ENCODE measurements around the gene SGK1.
"Not testable (repeated sequence)": the region's sequence is repeated elsewhere in the genome, so short reads cannot be mapped to it uniquely, and the experiment has no call there.

The SGK1 gene

GRCh38 chr6:134326192-134326591 is 8.3 kb upstream of the SGK1 start:
- DNase-seq, result not testable (repeated sequence)

GRCh38 chr6:134324766-134325165 is 6.9 kb upstream of the SGK1 start:
- no peak for DNase-seq

- DNase-seq, result no peak
Measured at GRCh38 chr6:134324141-134324540, 6.2 kb upstream of the SGK1 start.

DNA sequence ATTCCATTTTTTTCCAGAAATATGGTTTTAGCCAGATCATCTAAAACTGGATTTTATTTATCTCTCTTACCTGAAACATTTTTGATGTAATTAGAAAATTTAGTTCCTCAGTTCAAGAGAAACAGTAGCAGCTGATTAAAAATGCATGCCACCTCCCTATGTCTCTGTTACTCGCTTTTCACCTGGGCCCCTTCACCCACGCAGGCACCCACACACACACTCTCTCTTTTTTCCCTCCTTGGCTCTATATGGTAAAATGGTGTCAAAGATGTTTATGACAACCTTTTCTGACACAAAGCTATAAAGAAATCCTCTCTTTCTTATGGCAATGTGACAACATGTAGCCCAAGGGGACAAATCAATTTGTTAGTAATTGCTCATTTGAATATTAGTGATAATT is 5.8 kb upstream of the SGK1 start:
- DNase-seq, result no peak

GRCh38 chr6:134323294-134323693 is 5.4 kb upstream of the SGK1 start:
- DNase-seq, result no peak

DNA sequence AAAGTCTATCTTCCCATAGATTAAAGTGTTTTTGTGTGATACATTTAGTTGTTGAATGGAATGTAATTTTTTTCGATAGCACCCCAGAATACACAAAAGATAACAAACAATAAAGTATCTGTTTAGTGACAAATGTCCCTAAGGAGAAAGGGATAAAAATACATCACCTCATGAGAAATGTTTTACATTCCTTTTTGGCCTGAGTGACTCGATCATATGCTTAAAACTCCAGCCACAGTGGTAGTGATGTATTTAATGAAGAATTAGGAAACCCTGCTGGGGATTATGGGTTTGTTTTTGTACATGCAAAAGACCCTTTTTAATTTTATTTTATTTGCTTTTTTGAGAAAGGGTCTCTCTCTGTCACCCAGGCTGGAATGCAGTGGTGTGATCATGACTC is 4.3 kb upstream of the SGK1 start:
- no peak for DNase-seq

DNA sequence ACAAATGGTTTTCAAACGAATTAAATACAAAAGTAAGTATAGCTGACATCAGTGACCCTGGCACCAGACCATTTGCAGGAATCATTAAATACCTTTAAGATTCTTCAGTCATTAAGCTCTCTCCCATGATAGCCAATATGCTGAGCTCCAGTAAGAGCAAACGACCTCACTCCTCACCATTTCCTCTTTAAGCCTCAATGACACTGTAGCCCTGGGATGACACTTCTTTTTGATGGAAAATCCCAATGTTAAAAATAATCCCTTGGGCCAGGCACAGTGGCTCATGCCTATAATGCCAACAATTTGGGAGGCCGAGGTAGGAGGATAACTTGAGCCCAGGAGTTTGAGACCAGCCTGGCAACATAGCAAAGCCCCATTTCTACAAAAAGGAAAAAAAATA is 3.3 kb upstream of the SGK1 start:
- DNase-seq, result no peak

DNA sequence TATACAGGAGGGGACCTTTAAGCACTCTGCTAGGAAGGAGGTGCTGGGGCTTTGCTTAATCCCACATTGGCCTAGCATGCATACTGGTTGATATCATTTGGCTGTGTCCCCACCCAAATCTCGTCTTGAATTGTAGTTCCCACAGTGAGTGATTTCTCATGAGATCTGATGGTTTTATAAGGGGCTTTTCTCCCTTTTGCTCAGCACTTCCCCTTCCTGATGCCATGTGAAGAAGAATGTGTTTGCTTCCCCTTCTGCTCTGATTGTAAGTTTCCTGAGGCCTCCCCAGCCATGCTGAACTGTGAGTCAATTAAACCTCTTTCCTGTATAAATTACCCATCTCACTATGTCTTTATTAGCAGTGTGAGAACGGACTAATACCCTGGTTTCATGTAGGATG is 1.8 kb upstream of the SGK1 start:
- DNase-seq, result not testable (repeated sequence)

DNA sequence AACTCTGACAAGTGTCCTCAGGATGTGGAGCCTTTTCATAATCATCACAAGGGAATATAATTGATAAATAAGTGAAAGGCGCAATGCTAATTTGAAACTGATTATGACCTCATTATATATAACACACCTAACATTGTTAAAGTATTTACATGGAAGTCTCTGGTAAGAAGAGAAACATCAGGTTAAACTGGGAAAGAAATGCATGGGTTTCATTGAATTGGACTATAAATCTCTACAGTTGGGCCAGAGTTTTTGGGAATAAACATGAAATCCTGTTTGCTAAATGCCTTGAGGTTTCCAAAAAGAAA is 1.0 kb upstream of the SGK1 start:
- no peak for DNase-seq

DNA sequence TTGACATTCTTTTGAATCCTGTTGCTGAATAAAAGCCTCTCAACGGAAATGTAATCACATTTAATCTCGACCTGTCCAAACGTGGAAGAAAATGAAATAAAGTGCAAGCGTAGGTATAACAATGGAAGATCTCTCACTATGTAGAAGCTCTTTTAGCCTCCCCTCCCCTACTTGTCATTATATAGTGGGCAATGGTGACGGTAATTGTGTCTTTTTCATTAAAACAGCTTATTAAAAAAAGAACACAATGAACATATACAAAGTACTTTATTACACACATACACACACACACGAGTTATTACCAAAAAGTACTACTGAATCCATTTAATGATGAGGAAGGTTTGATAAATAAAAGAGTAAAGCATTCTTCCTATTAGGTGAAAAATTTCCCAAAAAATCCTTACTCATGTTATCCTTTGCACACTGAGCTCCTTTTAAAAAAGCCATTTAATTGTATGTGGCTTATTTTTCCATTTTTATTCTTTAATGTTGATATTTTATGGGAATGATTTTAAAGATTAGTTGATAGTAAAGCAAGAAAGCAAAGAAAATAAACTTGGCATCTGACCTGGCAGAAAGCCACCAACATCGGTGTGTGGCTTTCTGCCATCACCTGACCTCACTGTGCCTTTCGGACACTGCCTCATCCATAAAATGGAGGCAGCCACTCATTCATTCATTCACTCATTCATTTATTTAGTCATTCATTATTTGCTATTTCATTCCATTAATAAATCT is 493 bp upstream of the SGK1 start:
- no peak for DNase-seq

DNA sequence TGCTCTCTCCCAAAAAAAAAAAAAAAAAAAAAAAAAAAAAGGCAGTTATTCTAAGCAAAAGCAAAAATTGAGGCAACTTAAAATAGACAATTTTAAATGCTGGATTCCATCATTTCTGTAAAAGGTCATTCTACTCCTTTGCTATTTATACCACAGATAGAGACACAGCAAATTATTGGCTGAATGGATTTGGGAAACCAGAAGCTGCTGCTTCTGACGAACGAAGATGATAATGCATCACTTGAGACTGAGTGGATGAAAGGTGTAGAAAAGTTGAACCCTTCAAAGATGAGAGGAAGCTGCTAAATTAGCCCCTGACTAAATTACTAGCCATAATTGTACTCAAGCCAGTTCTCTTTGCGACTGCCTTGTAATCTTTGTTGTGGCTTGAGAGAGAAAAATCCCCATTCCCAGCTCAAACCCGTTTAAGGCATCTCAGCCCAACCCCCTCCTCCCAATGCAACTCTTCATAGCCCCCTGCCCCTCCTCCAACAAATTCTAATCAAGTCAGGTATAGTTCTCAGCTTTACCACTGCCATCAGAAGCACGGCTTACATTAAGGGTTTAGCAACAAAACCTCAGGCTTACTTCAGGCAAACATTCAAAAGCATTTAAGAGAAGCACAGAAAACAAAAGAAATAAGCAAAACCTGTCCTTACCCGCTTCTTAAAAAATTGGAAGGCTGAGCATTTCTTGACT is 1.0 kb downstream of the SGK1 start:
- no peak for DNase-seq

GRCh38 chr6:134315974-134316441 is 1.9 kb downstream of the SGK1 start:
- DNase-seq, result no peak

DNA sequence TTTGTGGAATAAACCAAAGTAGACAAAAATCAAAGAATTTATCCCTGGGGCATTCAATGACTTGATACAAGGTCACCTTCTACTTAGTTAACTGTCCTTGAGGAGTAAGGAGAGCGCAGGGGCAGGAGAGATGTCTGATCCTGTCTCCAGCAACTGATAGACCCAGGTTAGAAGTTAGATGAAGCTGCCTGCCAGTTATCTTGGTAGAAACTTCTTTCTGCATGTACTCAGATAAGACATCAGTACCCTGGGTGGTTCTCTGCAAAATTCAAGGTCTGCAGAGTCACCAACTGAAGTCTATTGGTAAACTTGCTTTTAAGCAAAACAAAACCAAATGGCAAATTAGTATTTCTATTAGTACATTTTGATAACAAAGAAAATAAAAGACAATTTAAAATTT is 2.7 kb downstream of the SGK1 start:
- DNase-seq, result no peak

- DNase-seq, result no peak
Measured at GRCh38 chr6:134314006-134314821, 3.7 kb downstream of the SGK1 start.

DNA sequence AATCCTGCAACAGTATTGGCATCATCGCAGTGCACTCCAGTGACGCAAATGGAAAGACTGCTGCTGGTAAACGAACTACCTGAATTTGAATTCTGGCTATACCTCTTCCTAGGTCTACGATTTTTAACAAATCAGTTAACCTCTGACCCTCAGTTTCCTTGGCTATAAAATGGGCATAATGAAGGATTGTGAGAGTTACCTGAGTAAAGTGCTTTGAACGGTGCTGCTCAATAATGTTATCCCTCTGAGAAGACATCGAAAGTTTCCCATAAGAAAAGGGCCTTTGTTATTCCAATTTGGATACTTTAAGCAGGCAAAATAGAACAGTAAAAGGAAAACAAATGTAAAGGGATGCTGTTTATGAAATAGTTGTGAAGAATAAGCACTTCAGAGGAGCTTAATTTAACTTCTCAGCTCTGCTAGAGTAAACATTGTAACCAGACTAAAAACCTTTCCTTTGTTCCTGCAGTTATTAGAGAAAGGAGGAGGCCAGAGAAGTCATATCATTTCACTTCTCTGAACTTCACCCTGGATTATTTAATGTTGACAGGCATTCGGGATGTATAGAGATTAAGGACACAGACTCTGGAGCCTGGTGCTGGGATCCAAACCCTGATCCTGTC is 5.8 kb downstream of the SGK1 start:
- DNase-seq, result no peak

- DNase-seq, result no peak
Measured at GRCh38 chr6:134310817-134311216, 7.1 kb downstream of the SGK1 start.

DNA sequence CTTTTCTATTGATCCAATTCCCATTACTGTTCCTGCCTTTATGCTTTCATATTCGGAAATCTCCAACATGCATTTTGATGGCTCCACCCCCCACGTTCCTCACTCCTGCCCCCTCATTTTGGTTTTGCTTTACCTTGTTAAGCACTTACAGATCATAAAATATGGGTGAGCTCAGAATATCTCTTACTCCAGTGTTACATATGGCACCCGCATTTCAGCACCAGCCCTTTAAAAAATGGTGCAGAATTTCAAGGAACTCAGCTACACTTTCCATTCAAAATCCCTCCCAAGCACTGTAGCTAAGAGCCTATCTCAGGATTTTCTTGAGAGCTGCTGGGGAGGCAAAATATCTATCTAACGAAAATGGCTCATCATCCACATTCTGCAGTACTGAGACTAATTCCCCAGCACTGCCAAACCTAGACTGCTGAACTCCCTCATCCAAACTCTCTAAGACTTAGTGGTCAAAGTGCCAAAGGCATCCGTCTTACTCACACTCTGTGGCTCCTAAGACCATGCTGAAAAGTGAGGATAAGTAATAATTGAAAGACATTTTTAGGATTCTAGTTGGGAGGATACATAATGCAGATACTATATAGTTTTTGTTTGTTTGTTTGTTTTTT is 7.8 kb downstream of the SGK1 start:
- no peak for DNase-seq

GRCh38 chr6:134309227-134309626 is 8.7 kb downstream of the SGK1 start:
- DNase-seq, result no peak

DNA sequence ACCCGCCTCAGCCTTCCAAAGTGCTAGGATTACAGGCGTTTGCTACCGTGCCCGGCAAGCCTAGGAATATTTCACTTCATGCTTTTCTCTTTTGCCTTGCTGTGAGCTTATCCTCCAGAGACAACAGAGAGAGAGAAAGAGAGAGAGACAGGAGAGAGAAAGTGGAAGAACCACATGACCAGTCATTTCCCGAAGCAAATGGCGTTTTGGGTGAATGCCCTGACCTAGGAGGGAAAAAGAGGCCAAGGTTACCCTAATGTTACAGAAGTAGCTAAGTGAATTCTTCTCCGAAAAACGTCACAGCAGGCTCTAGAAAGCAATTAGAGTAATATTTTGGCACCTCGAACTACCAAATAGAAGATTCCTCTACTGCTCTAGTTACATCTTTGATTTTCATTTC is 9.1 kb downstream of the SGK1 start:
- no peak for DNase-seq

DNA sequence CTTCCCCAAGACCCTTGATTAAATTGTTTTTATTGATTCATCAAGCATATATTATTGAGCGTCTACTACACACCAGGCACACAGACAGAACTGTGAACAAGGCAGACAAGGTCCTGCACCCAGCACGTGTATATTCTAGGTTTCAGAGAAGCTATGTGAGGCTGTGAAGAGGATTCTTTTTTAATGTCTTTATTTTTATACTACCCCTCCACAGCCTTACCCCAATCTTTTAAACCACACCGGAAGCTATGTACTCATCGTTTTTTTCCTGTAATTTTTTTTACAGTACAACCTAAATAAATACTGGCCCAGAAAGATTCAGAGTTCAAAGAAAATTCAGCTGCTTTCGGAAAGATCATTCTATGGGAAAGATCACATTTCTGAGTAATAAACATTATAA is 10.0 kb downstream of the SGK1 start:
- DNase-seq, result peak; percentile 58

- DNase-seq, result no peak
Measured at GRCh38 chr6:134307075-134307474, 10.8 kb downstream of the SGK1 start.

DNA sequence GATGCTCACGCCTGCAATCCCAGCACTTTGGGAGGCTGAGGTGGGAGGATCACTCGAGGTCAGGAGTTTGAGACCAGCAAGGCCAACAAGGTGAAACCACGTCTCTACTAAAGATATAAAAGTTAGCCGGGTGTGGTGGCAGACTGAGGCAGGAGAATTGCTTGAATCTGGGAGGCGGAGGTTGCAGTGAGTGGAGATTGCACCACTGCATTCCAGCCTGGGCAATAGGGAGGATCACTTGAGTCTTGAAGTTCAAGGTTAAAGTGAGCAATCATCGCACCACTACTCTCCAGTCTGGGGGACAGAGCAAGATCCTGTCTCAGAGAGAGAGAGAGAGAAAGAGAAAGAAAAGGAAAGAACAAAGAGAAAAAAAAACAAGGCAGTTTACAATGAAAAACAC is 13.5 kb downstream of the SGK1 start:
- DNase-seq, result not testable (repeated sequence)

GRCh38 chr6:134303891-134304290 is 14.0 kb downstream of the SGK1 start:
- DNase-seq, result no peak

Data from KG1 (cell line).